HL-60 (cell line): ENCODE results near the gene MT1B.

Experiments used
- DNase-seq, 2 experiments: peaks; one replicate each; pipeline ENCODE4 v3.0.0-alpha.2; 2010 to 2020; ENCODE audit warnings: low read depth in 1 of 2, low spot score in 1 of 2
- H3K27ac ChIP-seq: fragments of 250-450 bp; sonication (Bioruptor Pico); replicated peaks from 2 replicates; pipeline ENCODE4 v1.5.1; 2020; ENCODE audit warnings: mild to moderate bottlenecking, moderate library complexity
- H3K27me3 ChIP-seq: fragments of 250-450 bp; sonication (Bioruptor Pico); 2 replicates; pipeline ENCODE4 v1.5.1; 2021; ENCODE audit warnings: mild to moderate bottlenecking, moderate library complexity; ENCODE audit not compliant: insufficient read depth, poor library complexity, severe bottlenecking
- H3K4me3 ChIP-seq: replicated peaks from 2 replicates; pipeline ENCODE4 v1.5.1; 2011; ENCODE audit warnings: mild to moderate bottlenecking, control low read depth, low read length; ENCODE audit not compliant: insufficient read depth
- CTCF ChIP-seq: IDR thresholded peaks from one replicate; pipeline ENCODE4 v1.5.1; 2011; ENCODE audit warnings: low read length, control low read depth, inconsistent platforms; ENCODE audit not compliant: insufficient read depth
- GABPA ChIP-seq: IDR thresholded peaks from 2 replicates; pipeline ENCODE4 v1.6.1; 2012; ENCODE audit warnings: low read depth
- POLR2AphosphoS5 ChIP-seq: IDR thresholded peaks from 2 replicates; pipeline ENCODE4 v1.6.1; 2012; ENCODE audit warnings: low read depth
- REST ChIP-seq: IDR thresholded peaks from 2 replicates; pipeline ENCODE4 v1.6.1; 2012; ENCODE audit warnings: low read depth; ENCODE audit not compliant: insufficient replicate concordance
- SPI1 ChIP-seq: IDR thresholded peaks from 2 replicates; pipeline ENCODE4 v1.6.1; 2012; ENCODE audit warnings: low read depth, mild to moderate bottlenecking, borderline replicate concordance

MT1B gene

DNA sequence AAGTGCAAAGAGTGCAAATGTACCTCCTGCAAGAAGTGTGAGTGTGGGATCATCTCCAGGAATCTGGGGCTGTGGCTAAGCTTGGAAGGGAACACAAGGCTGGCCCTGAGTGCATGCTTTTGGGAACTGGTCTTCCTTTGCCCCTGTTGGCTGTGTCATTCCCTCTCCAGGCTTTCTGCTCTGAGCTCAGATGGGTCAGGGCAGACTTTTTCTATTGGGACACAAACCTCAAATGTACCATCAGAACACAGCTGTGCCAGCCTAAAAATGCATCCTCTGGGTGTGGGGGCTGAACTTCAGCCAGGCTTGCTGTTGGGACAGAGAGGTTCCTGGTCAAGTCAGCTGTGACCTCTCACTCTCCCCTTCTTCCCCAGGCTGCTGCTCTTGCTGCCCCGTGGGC is 914 bp downstream of the MT1B start:
- TF ChIP-seq GABPA, result no peak
- no peak for TF ChIP-seq POLR2AphosphoS5
- TF ChIP-seq SPI1, result no peak
- TF ChIP-seq CTCF, result no peak
- no peak for TF ChIP-seq REST
- Histone ChIP-seq H3K27ac (no peak overlapping the region), H3K4me3 (no peak overlapping the region), H3K27me3 (peaks cover 38% of the 10 kb centered on the region)
- no peak for DNase-seq

DNA sequence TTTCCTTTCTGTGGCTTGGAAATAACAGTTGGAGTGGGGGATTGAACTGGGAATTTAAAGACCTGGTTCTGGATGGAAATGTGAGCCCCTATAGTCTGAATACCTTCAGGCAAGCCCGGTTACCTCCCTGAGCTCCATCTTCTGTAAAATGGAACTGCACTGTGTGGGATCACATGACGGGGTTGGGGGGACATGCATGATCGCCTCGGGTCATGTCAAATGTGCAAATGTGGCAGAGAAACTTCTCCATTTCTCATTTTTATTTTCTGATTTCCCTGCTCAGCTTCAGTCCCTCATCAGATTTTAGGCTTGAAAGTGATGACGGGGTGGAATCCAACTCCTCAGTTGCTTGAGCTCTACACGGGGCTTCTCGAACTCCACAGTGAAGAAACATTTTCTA is 1.5 kb downstream of the MT1B start:
- peaks cover 38% of the 10 kb centered on the region for H3K27me3 ChIP-seq
- DNase-seq, result no peak
- TF ChIP-seq CTCF, result no peak
- TF ChIP-seq SPI1, result no peak
- H3K27ac ChIP-seq, result no peak overlapping the region
- H3K4me3 ChIP-seq, result no peak overlapping the region

DNA sequence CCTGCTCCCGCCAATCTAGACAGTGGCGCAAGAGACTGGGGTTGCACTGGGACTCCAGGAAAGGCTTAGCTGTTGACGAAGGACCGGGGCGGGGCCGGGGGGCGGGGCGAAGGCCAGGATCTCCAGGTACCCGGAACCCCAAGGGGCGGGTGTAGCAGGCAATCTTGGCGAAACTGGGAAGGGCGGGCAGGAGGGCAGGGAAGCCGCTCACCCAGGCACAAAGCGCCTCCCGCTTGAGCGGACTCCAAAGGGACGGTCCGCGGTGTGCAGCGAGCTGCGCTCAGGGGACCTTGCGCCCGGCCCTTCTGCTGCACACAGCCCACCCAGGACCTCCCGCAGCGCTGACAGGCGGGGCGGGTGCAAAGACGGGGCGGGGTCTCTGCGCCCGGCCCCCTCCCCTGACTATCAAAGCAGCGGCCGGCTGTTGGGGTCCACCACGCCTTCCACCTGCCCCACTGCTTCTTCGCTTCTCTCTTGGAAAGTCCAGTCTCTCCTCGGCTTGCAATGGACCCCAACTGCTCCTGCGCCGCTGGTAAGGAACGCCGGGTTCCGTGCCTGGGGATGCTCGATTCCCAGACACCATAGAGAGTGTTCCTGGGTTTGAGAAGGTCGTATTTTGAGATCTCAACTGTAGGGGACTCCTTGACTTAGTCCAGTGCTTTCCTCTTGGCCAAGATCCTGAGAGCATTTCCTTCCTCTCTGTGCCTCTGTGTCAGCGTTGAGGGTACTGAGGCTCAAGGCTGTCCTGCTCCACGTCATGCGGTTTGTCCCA is 6.1 kb downstream of the MT1B start, which contains the start of gene MT1F:
Gene MT1F (plus strand): TSS at position 405 of the 772 bp plus-strand sequence. CDS start 100 bp downstream, at position 505.
- no peak within 1 kb of the TSS for H3K27ac ChIP-seq
- no peak for TF ChIP-seq POLR2AphosphoS5
- TF ChIP-seq SPI1, result no peak
- no peak for TF ChIP-seq REST
- no peak for TF ChIP-seq GABPA
- no peak for TF ChIP-seq CTCF
- H3K27me3 ChIP-seq, result peaks cover 37% of the 10 kb centered on the region
- DNase-seq, result peak; percentile 59 to 82
- peak within 1 kb of the TSS; percentile 74 for H3K4me3 ChIP-seq
